Loucy (cell line): ENCODE measurements around the gene GRIP2.

Source experiments
- H2AFZ ChIP-seq: fragments of 200-600 bp; sonication (generic); 2 replicates; pipeline ENCODE4 v1.6.0; 2016; ENCODE audit warnings: antibody characterized with exemption, mild to moderate bottlenecking, low read length, moderate library complexity
- H3F3A ChIP-seq: fragments of 200-600 bp; 2 replicates; pipeline ENCODE4 v1.6.0; 2016; ENCODE audit warnings: antibody characterized with exemption, low read depth, mild to moderate bottlenecking
- H3K27me3 ChIP-seq: fragments of 200-600 bp; sonication (generic); 2 replicates; pipeline ENCODE4 v1.6.1; 2014; ENCODE audit warnings: low read length, mild to moderate bottlenecking; ENCODE audit not compliant: insufficient read depth, poor library complexity, severe bottlenecking
- H3K36me3 ChIP-seq: fragments of 200-600 bp; sonication (generic); 2 replicates; pipeline ENCODE4 v1.6.1; 2016; ENCODE audit warnings: low read length; ENCODE audit not compliant: insufficient read depth
- H3K4me1 ChIP-seq: fragments of 200-600 bp; sonication (generic); 2 replicates; pipeline ENCODE4 v1.5.1; 2014; ENCODE audit warnings: low read length, mild to moderate bottlenecking; ENCODE audit not compliant: insufficient read depth, poor library complexity, severe bottlenecking
- H3K4me2 ChIP-seq: fragments of 200-600 bp; sonication (generic); 2 replicates; pipeline ENCODE4 v1.6.0; 2014; ENCODE audit warnings: antibody characterized with exemption, low read length, low read depth, mild to moderate bottlenecking; ENCODE audit not compliant: poor library complexity, severe bottlenecking
- H3K4me3 ChIP-seq: fragments of 200-600 bp; sonication (generic); 2 replicates; pipeline ENCODE4 v1.5.1; 2014; ENCODE audit warnings: low read length, mild to moderate bottlenecking, mixed read lengths; ENCODE audit not compliant: poor library complexity, severe bottlenecking
- H3K79me2 ChIP-seq: fragments of 200-600 bp; sonication (generic); 2 replicates; pipeline ENCODE4 v1.6.1; 2014; ENCODE audit warnings: low read length; ENCODE audit not compliant: insufficient read depth
- H3K9ac ChIP-seq: fragments of 200-600 bp; sonication (generic); 2 replicates; pipeline ENCODE4 v1.6.0; 2014; ENCODE audit warnings: mild to moderate bottlenecking, low read depth, low read length, moderate library complexity; ENCODE audit not compliant: poor library complexity, severe bottlenecking
- H3K9me2 ChIP-seq: fragments of 200-600 bp; sonication (generic); replicated peaks from 2 replicates; pipeline ENCODE4 v1.6.1; 2016; ENCODE audit warnings: low read depth, low read length, mixed read lengths
- H3K9me3 ChIP-seq: fragments of 200-600 bp; sonication (generic); 2 replicates; pipeline ENCODE4 v1.6.1; 2014; ENCODE audit warnings: mild to moderate bottlenecking, antibody characterized with exemption, low read length, low read depth; ENCODE audit not compliant: insufficient read depth
- H4K20me1 ChIP-seq: fragments of 200-600 bp; sonication (generic); 2 replicates; pipeline ENCODE4 v1.6.0; 2014; ENCODE audit warnings: antibody characterized with exemption, low read length, mild to moderate bottlenecking; ENCODE audit not compliant: insufficient read depth, poor library complexity, severe bottlenecking
- CTCF ChIP-seq: fragments of 200-600 bp; sonication (generic); conservative IDR thresholded peaks from 2 replicates; pipeline ENCODE4 v1.5.1; 2014; ENCODE audit warnings: mild to moderate bottlenecking, antibody characterized with exemption, low read length
- EZH2phosphoT487 ChIP-seq: fragments of 200-600 bp; IDR thresholded peaks from 2 replicates; pipeline ENCODE4 v1.6.1; 2018; ENCODE audit warnings: antibody characterized with exemption, mild to moderate bottlenecking, moderate library complexity, borderline replicate concordance

Gene GRIP2

GRCh38 chr3:14448756-14449727, 91.1 kb downstream of the GRIP2 start:
- H3K9me3 ChIP-seq = no peaks in the 10 kb centered on the region
- H3K4me2 ChIP-seq = no peak overlapping the region
- H3K4me1 ChIP-seq = no peaks in the 10 kb centered on the region
- H3K36me3 ChIP-seq = peaks cover 80% of the 10 kb centered on the region
- H4K20me1 ChIP-seq = no peaks in the 10 kb centered on the region
- H3K79me2 ChIP-seq = no peaks in the 10 kb centered on the region
- no peaks in the 10 kb centered on the region for H3F3A ChIP-seq
- TF ChIP-seq CTCF (no peak), EZH2phosphoT487 (no peak)
- no peak overlapping the region for H2AFZ ChIP-seq
- no peak overlapping the region for H3K4me3 ChIP-seq
- no peaks in the 10 kb centered on the region for H3K27me3 ChIP-seq
- no peaks in the 10 kb centered on the region for H3K9me2 ChIP-seq
- no peak overlapping the region for H3K9ac ChIP-seq

- Histone ChIP-seq H3K27me3 (no peaks in the 10 kb centered on the region), H3K36me3 (peaks cover 84% of the 10 kb centered on the region), H3F3A (no peaks in the 10 kb centered on the region), H4K20me1 (no peaks in the 10 kb centered on the region), H3K4me1 (no peaks in the 10 kb centered on the region), H3K9me3 (no peaks in the 10 kb centered on the region), H3K4me3 (no peak overlapping the region), H2AFZ (no peak overlapping the region), H3K9ac (no peak overlapping the region), H3K9me2 (no peaks in the 10 kb centered on the region), H3K4me2 (no peak overlapping the region), H3K79me2 (peaks cover 4% of the 10 kb centered on the region; the same call in 1 of the 2 replicates)
- TF ChIP-seq EZH2phosphoT487 (no peak), CTCF (no peak)
Observed at GRCh38 chr3:14448063-14448462, 92.1 kb downstream of the GRIP2 start.

GRCh38 chr3:14446988-14447570, 93.1 kb downstream of the GRIP2 start:
- H3K4me1 ChIP-seq = no peaks in the 10 kb centered on the region
- H3K9me3 ChIP-seq = no peaks in the 10 kb centered on the region
- H2AFZ ChIP-seq = no peak overlapping the region
- peaks cover 10% of the 10 kb centered on the region; the same call in 1 of the 2 replicates for H3K79me2 ChIP-seq
- H3K36me3 ChIP-seq = peaks cover 79% of the 10 kb centered on the region
- H3K9me2 ChIP-seq = no peaks in the 10 kb centered on the region
- no peak overlapping the region for H3K9ac ChIP-seq
- TF ChIP-seq EZH2phosphoT487 = no peak
- TF ChIP-seq CTCF = no peak
- no peaks in the 10 kb centered on the region for H4K20me1 ChIP-seq
- no peak overlapping the region for H3K4me3 ChIP-seq
- H3F3A ChIP-seq = no peaks in the 10 kb centered on the region
- H3K4me2 ChIP-seq = no peak overlapping the region
- H3K27me3 ChIP-seq = no peaks in the 10 kb centered on the region
